HFF-Myc (cell line): ENCODE results near the gene PDE4D.

Experiments used
- DNase-seq: peaks from one replicate; pipeline ENCODE4 v3.0.0-alpha.2; 2011; ENCODE audit warnings: low read depth; ENCODE audit errors: extremely low read depth
- H3K4me3 ChIP-seq: replicated peaks from 2 replicates; pipeline ENCODE4 v1.5.1; 2011; ENCODE audit warnings: low read depth, mild to moderate bottlenecking, control low read depth, low read length
- TF ChIP-seq, protein P1 (sequence below): IDR thresholded peaks from 2 replicates; pipeline ENCODE4 v1.5.1; 2012; ENCODE audit warnings: mild to moderate bottlenecking, low read depth, low read length, control low read depth; ENCODE audit errors: missing control alignments

Gene PDE4D

DNA sequence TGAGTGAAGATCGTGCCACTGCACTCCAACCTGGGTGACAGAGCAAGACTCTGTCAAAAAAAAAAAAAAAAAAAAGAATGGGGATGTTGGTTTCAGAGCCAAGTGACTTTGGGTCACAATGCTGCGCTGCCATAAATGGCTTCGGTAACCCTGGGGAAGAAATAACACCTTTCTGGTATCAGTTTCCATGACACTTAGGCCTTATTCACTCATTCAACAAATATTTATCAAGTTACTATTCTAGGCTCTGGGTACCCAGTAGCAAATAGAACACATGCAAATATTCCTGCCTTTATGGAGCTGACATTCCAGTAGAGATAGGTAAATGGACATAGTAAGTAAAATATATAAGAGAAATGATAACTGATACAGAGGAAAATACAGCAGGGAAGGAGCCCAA is 454.2 kb downstream of the PDE4D start:
- H3K4me3 ChIP-seq: no peak overlapping the region
- TF ChIP-seq, protein P1, sequence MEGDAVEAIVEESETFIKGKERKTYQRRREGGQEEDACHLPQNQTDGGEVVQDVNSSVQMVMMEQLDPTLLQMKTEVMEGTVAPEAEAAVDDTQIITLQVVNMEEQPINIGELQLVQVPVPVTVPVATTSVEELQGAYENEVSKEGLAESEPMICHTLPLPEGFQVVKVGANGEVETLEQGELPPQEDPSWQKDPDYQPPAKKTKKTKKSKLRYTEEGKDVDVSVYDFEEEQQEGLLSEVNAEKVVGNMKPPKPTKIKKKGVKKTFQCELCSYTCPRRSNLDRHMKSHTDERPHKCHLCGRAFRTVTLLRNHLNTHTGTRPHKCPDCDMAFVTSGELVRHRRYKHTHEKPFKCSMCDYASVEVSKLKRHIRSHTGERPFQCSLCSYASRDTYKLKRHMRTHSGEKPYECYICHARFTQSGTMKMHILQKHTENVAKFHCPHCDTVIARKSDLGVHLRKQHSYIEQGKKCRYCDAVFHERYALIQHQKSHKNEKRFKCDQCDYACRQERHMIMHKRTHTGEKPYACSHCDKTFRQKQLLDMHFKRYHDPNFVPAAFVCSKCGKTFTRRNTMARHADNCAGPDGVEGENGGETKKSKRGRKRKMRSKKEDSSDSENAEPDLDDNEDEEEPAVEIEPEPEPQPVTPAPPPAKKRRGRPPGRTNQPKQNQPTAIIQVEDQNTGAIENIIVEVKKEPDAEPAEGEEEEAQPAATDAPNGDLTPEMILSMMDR: no peak
- DNase-seq: no peak

DNA sequence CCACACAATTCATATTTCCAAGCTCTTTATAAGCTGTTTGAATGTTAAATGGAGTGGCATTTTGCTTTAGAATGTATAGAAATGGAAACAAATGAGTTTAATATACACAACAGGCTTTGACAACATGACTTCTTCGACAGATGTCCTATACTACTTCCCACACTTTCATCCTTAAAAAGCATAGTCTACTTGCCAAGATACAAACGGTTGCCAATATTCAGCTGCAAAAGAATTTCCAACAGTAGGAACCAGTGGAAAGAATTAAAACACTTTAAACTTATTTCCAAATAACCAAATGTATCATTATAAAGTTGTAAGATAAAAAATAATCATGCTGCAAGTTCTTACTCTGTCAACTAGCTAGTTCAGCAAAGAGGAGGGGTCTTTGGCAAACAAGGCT is 456.4 kb downstream of the PDE4D start:
- H3K4me3 ChIP-seq: no peak overlapping the region
- TF ChIP-seq, protein P1: no peak
- no peak for DNase-seq

GRCh38 chr5:59436364-59437148 is 457.0 kb downstream of the PDE4D start:
- no peak for DNase-seq
- no peak overlapping the region for H3K4me3 ChIP-seq
- TF ChIP-seq, protein P1: no peak

DNA sequence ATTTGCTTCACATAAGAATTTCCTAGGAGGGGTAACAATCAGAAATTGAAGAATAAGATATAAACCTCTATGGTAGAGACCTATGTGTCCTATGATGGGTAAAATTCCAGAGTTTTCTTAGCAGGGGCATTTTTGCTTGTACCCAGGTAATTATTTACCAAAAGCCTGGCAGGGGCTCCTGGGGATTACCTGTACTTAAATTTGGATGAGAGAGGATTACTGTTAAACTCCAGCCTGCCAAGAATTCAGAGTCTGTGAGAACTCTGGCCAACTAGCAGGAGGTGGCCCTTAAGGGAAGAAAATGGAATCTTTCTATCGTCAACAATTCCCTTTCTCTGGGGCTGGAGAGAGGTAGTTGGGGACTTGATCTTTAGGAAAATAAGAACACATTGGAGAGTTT is 460.4 kb downstream of the PDE4D start:
- TF ChIP-seq, protein P1: no peak
- no peak for DNase-seq
- H3K4me3 ChIP-seq: no peak overlapping the region

DNA sequence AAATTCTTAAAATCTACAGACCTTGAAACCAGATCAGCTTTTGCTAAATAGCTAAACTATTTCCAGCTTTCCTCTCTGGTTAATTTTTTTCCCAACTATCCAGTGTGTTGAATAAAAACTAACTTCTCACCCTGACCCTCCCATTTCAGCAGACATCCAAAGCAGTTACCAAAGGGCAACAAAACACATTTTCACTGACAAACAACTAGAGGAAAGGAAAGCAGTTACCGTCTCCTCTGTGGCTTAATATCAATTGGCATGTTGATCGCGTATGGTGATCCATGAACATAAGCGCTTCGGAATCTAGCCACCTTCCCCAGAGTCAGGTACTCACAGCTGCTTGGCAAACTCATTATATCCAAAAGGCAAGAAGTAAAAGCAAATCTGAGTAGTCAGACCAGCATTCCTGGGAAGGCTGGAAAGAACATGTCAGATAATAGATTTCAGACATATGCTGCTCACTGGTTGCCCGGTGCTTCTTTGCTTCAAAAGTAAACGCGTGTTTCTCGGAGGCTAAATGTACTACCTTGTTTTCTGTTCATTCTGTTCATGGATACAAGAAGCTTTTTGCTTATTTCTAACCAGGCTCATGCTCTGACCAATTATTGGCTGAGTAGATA is 463.4 kb downstream of the PDE4D start:
- no peak overlapping the region for H3K4me3 ChIP-seq
- no peak for DNase-seq
- TF ChIP-seq, protein P1: no peak

- DNase-seq: no peak
- H3K4me3 ChIP-seq: no peak overlapping the region
- TF ChIP-seq, protein P1: no peak
Observed at GRCh38 chr5:59428391-59428790, 465.1 kb downstream of the PDE4D start.
